Measurements from ENCODE around the gene SPDYE6.
A peak's percentile ranks its signal among the peaks of the same experiment; 100 is the strongest.
"Not testable (repeated sequence)": the region's sequence is repeated elsewhere in the genome, so short reads cannot be mapped to it uniquely, and the experiment has no call there.

Gene SPDYE6, protein sequence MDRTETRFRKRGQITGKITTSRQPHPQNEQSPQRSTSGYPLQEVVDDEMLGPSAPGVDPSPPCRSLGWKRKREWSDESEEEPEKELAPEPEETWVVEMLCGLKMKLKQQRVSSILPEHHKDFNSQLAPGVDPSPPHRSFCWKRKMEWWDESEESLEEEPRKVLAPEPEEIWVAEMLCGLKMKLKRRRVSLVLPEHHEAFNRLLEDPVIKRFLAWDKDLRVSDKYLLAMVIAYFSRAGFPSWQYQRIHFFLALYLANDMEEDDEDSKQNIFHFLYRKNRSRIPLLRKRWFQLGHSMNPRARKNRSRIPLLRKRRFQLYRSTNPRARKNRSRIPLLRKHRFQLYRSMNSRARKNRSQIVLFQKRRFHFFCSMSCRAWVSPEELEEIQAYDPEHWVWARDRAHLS

DNA sequence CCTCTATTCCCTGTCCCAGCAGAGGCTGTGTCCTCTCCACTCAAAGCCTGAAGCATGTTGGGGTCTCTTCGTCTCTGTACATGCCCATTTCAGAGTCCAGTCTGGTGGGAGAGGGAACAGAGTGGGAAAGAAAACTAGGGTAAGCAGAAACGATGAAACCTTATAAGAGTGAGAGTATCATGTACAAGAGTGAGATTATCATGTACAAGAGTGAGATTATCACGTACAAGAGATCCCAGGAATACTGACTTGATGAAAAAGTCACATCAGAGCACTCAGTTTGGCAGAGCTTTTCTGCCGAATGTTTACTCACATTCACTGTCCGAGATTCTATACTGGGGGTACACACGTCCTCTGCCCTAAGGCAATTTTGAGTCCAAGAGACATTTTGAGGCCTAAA lies at the start of gene SPDYE6:
Gene SPDYE6, minus strand, starts transcription at position 101 of the 400 bp plus-strand sequence. CDS start 421 bp downstream, outside the sequence.
- DNase-seq: not testable (repeated sequence)

DNA sequence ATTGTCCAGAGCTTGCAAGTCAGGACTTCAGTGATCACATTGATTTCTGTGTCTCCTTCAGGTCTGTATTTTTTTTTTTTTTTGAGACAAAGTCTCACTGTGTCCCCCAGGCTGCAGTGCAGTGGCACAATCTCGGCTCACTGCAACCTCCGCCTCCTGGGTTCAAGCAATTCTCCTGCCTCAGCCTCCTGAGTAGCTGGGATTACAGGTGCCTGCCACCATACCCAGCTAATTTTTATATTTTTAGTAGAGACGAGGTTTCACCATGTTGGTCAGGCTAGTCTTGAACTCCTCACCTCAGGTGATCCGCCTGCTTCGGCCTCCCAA lies 48.6 kb upstream of the SPDYE6 start:
- not testable (repeated sequence) for DNase-seq

DNA sequence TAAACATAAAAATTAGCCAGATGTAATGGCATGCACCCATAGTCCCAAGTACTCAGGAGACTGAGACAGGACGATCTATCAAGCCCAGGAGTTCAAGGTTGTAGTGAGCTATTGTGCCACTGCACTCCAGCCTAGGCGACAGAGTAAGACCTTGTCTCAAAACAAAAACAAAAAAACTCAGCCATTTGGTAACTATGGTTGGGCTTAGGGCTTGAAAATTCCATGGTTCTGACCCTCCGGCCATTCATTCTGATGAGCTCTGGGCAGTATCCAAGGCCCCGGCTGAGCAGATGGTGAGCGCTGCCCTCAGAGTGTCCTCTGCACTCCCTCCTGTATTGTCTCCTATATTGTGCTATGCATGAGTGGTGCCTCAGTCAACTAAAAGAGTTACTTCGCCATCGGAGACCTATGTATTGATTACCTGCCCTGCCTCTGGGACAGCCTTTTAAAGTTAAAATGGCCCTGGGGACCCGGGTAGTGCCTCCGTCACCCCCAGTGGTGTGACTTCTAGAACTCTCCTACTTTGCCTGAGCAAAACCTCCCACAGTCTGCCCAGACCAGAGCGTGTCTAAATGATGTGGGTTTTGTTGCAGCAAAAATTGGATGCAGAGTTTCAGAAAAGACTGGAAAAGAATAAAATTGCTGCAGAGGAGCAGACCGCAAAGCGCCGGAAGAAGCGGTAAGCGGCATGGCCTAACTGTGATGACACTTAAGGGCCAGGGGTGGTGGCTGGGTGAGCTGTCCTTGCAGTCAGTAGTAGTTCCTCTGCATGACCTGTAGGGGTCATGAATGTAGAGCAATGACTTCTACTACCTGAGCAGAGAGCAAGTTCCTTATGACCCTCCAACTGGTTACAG lies 48.0 kb upstream of the SPDYE6 start:
- peak in 1 of 2 experiments; percentile 53 for DNase-seq

DNA sequence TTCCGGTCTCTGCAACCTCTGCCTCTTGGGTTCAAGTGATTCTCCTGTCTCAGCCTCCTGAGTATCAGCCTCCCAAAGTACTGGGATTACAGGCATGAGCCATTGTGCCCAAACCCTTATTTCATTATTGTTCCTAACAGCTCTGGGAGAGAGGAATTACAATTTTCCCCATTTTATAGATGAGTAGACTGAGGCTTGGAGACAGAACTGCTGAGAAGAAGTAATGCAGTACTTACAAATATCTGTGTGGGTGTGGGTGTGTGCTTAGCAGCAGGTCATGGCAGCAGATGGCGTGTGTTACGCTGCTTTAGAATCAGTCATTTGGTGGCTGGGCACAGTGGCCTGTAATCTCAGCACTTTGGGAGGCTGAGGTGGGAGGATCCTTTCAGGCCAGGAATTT lies 47.3 kb upstream of the SPDYE6 start:
- no peak for DNase-seq

DNA sequence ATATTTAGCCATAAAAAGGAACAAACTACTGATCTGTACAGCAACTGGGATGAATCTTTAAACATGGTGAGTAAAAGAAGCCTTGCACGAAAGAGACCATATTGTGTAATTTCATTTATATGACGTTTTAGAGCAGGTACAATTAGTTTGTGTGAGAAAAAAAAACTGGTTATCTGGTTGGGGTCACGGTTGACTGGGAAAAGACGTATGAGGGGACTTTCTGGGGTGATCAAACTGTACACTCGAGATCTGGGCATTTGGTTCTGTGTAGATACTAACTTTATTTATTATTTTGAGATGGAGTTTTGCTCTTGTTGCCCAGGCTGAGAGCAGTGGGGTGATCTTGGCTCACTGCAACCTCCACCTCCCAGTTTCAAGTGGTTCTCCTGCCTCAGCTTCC lies 44.1 kb upstream of the SPDYE6 start:
- DNase-seq: no peak

DNA sequence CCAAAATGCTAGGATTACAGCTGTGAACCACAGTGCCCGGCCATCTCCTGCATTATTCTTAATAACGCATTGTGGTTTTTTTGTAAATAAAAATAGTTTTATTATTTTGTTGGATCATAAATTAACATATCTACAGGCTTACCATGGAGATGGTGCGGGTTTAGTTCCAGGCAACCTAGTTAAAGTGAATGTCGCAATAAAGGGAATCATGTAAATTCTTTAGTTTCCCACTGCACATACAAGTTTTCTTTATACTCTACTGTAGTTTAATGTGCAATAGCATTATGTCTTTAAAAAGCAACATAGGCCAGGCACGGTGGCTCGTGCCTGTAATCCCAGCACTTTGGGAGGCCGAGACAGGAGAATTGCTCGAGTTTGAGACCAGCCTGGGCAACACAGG lies 42.3 kb upstream of the SPDYE6 start:
- no peak for DNase-seq

- no peak for DNase-seq
Observed at GRCh38 chr7:102396710-102397019, 40.4 kb upstream of the SPDYE6 start.

GRCh38 chr7:102395873-102396709 lies 39.8 kb upstream of the SPDYE6 start, which contains the start of gene PRKRIP1:
PRKRIP1 (plus strand) TSS chr7:102396363; CDS start chr7:102396412, 49 bp downstream.
- DNase-seq: peak; percentile 78 to 86

- DNase-seq: no peak
Observed at GRCh38 chr7:102395592-102395872, 39.3 kb upstream of the SPDYE6 start.

GRCh38 chr7:102393467-102393866 lies 37.2 kb upstream of the SPDYE6 start:
- DNase-seq: no peak

GRCh38 chr7:102392330-102392729 lies 36.1 kb upstream of the SPDYE6 start:
- no peak for DNase-seq

GRCh38 chr7:102390697-102391484 lies 34.6 kb upstream of the SPDYE6 start:
- DNase-seq: peak; percentile 80

- no peak for DNase-seq
Observed at GRCh38 chr7:102389810-102390209, 33.6 kb upstream of the SPDYE6 start.

- no peak for DNase-seq
Observed at GRCh38 chr7:102387064-102387463, 30.8 kb upstream of the SPDYE6 start.

GRCh38 chr7:102381696-102382425 lies 25.6 kb upstream of the SPDYE6 start:
- DNase-seq: not testable (repeated sequence)

GRCh38 chr7:102380837-102381236 lies 24.6 kb upstream of the SPDYE6 start:
- DNase-seq: not testable (repeated sequence)

GRCh38 chr7:102376964-102377466 lies 20.8 kb upstream of the SPDYE6 start:
- DNase-seq: no peak

DNA sequence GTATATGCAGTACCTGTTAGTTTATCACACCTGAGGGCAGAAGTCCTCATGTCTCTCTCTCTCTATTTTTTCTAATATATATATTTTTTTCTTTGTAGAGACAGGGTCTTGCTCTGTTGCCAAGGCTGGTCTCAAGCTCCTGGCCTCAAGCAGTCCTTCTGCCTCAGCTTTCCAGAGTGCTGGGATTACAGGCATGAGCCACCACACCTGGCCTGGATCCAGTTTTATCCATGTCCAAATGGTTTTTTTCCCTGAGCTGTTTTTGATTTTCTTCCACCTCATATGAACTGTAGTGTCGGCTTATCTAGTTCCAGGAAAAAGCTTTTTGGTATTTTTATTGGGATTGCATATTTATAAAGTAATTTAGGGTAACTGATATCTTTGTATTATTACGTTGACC lies 16.6 kb upstream of the SPDYE6 start:
- not testable (repeated sequence) for DNase-seq

DNA sequence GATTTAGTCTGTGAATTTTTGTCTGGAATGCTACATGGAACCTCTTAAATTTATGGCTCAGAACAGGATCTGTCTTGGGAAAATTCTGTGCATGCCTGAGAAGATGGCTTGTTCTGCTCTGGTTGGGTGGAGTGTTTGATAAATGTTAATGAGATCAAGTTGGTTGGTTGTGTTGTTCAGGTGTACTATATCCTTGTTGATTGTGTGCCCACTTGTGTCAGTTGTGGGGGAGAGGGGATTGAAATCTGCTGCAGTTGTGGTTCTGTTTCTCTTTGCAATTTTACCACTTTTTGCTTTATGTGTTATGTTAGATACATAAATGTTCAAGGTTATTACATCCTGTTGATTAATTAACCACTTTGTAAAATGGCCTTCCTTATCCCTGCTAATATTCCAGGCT lies 13.8 kb upstream of the SPDYE6 start:
- DNase-seq: not testable (repeated sequence)

DNA sequence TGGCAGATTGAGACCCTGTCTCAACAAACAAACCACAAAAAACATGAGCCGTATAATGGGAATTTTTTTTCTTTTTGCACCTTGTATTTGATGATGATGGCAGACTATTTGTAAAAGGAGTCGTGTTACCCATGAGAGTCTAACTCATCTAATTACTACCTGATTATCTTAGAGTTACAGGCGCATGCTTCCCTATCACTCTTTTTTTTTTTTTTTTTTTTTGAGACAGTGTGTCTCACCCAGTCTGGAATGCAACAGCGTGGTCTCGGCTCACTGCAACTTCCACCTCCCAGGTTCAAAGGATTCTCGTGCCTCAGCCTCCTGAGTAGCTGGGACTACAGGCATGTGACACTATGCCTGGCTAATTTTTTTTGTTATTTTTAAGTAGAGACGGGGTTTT lies 9.1 kb upstream of the SPDYE6 start:
- DNase-seq: not testable (repeated sequence)

DNA sequence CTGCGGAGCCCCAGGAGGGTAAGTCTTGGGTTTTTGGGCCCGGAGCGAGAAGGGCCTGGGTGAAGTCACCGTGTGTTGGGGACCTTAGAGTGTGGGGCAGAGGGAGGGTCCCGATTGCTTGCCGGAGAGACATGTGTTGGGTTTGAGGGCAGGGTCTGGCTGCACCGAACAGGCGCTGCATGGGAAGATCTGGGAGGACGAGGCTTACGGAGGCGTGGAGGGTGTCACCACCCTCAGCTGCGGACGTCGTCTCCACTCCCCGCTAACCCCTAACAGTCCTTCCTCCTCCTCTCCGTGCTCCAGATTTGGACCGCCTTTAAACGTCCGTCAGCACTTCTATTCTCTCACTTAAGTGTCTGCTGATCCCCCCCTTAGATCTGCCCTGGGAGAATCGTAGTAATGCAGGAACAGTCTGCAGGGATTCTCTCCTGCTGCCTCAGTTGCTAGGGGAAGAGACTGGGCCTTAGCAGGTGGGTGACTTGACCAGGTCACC lies 8.2 kb upstream of the SPDYE6 start:
- peak; percentile 39 to 44 for DNase-seq
